Right renal pelvis (tissue), 4 donors: ENCODE data around the gene CCNT2. TPM values are rescaled to one million over a fixed set of nuclear protein-coding genes. Genes with fewer than 3 reads are reported as not detected.
A peak's percentile ranks its signal among the peaks of the same experiment; 100 is the strongest.
"Not testable (repeated sequence)": the region's sequence is repeated elsewhere in the genome, so short reads cannot be mapped to it uniquely, and the experiment has no call there.

Experiments
- DNase-seq, 4 donors: peaks; one replicate each; pipeline ENCODE4 v3.0.0-alpha.2; 2013; ENCODE audit warnings: low read depth in 4 of 4, low spot score in 3 of 4, missing footprints in 1 of 4
- polyA plus RNA-seq, 4 donors: library from polyadenylated mRNA; unstranded; fragments of 120-200 nt; gene quantifications; one replicate each; pipeline ENCODE4 v1.2.1, GENCODE V29; 2013; ENCODE audit not compliant: insufficient read length in 4 of 4

Gene CCNT2
- polyA plus RNA-seq, 4 donors: 48.5 to 70.8 (median 63.0) TPM

- peak in 3 of 4 donors; percentile 79 to 86 (median 81) for DNase-seq
Measured at GRCh38 chr2:134917888-134918525, 615 bp upstream of the CCNT2 start.

GRCh38 chr2:134919341-134920210 lies 954 bp downstream of the CCNT2 start:
- peak in 2 of 4 donors; percentile 17 to 30 for DNase-seq

GRCh38 chr2:134924912-134925311 lies 6.3 kb downstream of the CCNT2 start:
- DNase-seq: no peak

GRCh38 chr2:134926231-134926931 lies 7.8 kb downstream of the CCNT2 start:
- no peak for DNase-seq

- DNase-seq: no peak
Measured at GRCh38 chr2:134927195-134927594, 8.6 kb downstream of the CCNT2 start.

GRCh38 chr2:134932864-134933526 lies 14.4 kb downstream of the CCNT2 start:
- DNase-seq: no peak

- DNase-seq: no peak
Measured at GRCh38 chr2:134933732-134934131, 15.1 kb downstream of the CCNT2 start.

- DNase-seq: no peak
Measured at GRCh38 chr2:134934150-134934549, 15.5 kb downstream of the CCNT2 start.

- no peak for DNase-seq
Measured at GRCh38 chr2:134934641-134935040, 16.0 kb downstream of the CCNT2 start.

GRCh38 chr2:134936691-134937090 lies 18.1 kb downstream of the CCNT2 start:
- no peak for DNase-seq

- no peak for DNase-seq
Measured at GRCh38 chr2:134943540-134943939, 24.9 kb downstream of the CCNT2 start.

- DNase-seq: no peak
Measured at GRCh38 chr2:134944975-134945374, 26.4 kb downstream of the CCNT2 start.

- DNase-seq: no peak
Measured at GRCh38 chr2:134946073-134946472, 27.5 kb downstream of the CCNT2 start.

- DNase-seq: no peak
Measured at GRCh38 chr2:134949981-134950708, 31.5 kb downstream of the CCNT2 start.

- no peak for DNase-seq
Measured at GRCh38 chr2:134950886-134951285, 32.3 kb downstream of the CCNT2 start.

GRCh38 chr2:134952608-134953007 lies 34.0 kb downstream of the CCNT2 start:
- no peak for DNase-seq

- DNase-seq: no peak
Measured at GRCh38 chr2:134954065-134954464, 35.4 kb downstream of the CCNT2 start.

GRCh38 chr2:134955744-134956143 lies 37.1 kb downstream of the CCNT2 start:
- DNase-seq: no peak

GRCh38 chr2:134957477-134957876 lies 38.9 kb downstream of the CCNT2 start:
- DNase-seq: no peak

- DNase-seq: not testable (repeated sequence)
Measured at GRCh38 chr2:134967166-134967565, 48.5 kb downstream of the CCNT2 start.
